ENCODE results near the gene ZNF578. TPM values are rescaled to one million over a fixed set of nuclear protein-coding genes. Genes with fewer than 3 reads are reported as not detected.
A peak's percentile ranks its signal among the peaks of the same experiment; 100 is the strongest.
"Not testable (repeated sequence)": the region's sequence is repeated elsewhere in the genome, so short reads cannot be mapped to it uniquely, and the experiment has no call there.

ZNF578 gene
- total and polyA plus RNA-seq, 5 donors from 2014 or later: 0.27 to 5.9 (median 3.0) TPM

DNA sequence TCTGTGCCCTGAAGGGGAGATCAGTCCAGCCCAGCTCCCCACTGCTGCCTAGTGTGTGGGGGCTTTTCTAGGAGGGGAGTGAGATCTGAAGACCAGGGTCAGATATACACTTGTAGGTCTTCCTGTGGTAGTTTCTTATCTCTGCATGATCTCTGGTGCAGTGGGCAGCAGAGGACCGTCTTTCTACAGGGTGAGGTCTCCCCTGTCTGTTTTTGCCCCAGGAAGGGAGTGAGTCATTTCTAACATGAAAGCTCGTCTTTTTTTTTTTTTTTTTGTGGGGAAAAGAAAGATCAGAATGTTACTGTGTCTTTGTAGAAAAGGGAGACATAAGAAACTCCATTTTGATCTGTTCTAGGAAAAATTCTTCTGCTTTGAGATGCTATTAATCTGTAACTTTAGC, 65.3 kb downstream of the ZNF578 start:
- Histone ChIP-seq H3K36me3 (ENCODE audit: control insufficient read depth, insufficient read depth, low read length) (no peaks in the 10 kb centered on the region), H3K4me1 (ENCODE audit: control insufficient read depth, insufficient read depth, low read length, poor library complexity, severe bottlenecking) (no peaks in the 10 kb centered on the region), H3K9me3 (ENCODE audit: control insufficient read depth in 2 of 2, low read length in 2 of 2) (peaks cover 7 to 34% of the 10 kb centered on the region in 2 experiments), H3K4me3 (ENCODE audit: low read depth, low read length) (no peak overlapping the region), H3K27ac (ENCODE audit: insufficient read depth, low read length, poor library complexity, severe bottlenecking) (no peak overlapping the region), H3K27me3 (ENCODE audit: control insufficient read depth, insufficient read depth, low read length) (no peaks in the 10 kb centered on the region)
- Mint-ChIP-seq H3K4me3 (no peak overlapping the region), H3K36me3 (peaks cover 6% of the 10 kb centered on the region), H3K9me3 (peaks cover 4 to 53% (median 23%) of the 10 kb centered on the region in 7 donors), H3K27ac (no peak overlapping the region), H3K27me3 (no peaks in the 10 kb centered on the region), H3K4me1 (no peaks in the 10 kb centered on the region)
- ATAC-seq (ENCODE audit: low read depth in 2 of 2): no peak
- DNase-seq: no peak

DNA sequence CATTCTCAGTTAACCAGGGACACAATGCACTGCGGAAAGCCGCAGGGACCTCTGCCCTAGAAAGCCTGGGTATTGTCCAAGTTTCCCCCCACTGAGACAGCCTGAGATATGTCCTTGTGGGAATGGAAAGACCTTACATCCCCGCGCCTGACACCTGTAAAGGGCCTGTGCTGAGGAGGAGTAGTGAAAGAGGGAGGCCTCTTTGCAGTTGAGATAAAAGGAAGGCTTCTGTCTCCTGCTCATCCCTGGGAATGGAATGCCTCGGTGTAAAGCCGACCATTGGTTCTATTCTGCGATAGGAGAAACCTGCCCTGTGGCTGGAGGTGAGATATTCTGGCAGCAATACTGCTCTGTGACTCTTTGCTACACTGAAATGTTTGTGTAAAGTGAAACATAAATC, 65.8 kb downstream of the ZNF578 start:
- not testable (repeated sequence) for H3K27ac Mint-ChIP-seq

DNA sequence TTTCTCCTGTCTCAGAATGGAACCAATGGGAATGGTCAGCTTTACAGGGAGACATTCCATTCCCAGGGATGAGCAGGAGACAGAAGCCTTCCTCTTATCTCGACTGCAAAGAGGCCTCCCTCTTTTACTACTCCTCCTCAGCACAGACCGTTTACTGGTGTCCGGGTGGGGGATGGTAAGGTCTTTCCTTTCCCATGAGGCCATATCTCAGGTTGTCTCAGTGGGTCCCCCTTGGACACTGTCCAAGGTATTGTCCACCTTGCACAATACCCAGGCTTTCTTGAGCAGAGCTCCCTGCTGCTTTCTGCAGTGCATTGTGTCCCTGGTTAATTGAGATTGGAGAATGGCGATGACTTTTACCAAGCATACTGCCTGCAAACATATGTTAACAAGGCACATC, 66.7 kb downstream of the ZNF578 start:
- no peak overlapping the region for H3K4me3 Mint-ChIP-seq
- H3K27me3 Mint-ChIP-seq: no peaks in the 10 kb centered on the region
- Histone ChIP-seq H3K4me3 (ENCODE audit: low read depth, low read length) (no peak overlapping the region), H3K27me3 (ENCODE audit: control insufficient read depth, insufficient read depth, low read length) (no peaks in the 10 kb centered on the region), H3K4me1 (ENCODE audit: control insufficient read depth, insufficient read depth, low read length, poor library complexity, severe bottlenecking) (no peaks in the 10 kb centered on the region), H3K36me3 (ENCODE audit: control insufficient read depth, insufficient read depth, low read length) (no peaks in the 10 kb centered on the region), H3K27ac (ENCODE audit: insufficient read depth, low read length, poor library complexity, severe bottlenecking) (no peak overlapping the region), H3K9me3 (ENCODE audit: control insufficient read depth in 2 of 2, low read length in 2 of 2) (peaks cover 4 to 25% of the 10 kb centered on the region in 2 experiments)
- H3K9me3 Mint-ChIP-seq: peaks cover 4 to 45% (median 18%) of the 10 kb centered on the region in 7 donors
- no peak overlapping the region for H3K27ac Mint-ChIP-seq
- DNase-seq (no peak), ATAC-seq (ENCODE audit: low read depth in 2 of 2) (no peak)
- peaks cover 3% of the 10 kb centered on the region for H3K36me3 Mint-ChIP-seq
- H3K4me1 Mint-ChIP-seq: no peaks in the 10 kb centered on the region

More for the DNA sequence above, 65.8 kb downstream of the ZNF578 start:
- DNase-seq; H3K27ac ChIP-seq (ENCODE audit: insufficient read depth, low read length, poor library complexity, severe bottlenecking); H3K4me3 Mint-ChIP-seq; H3K4me3 ChIP-seq (ENCODE audit: low read depth, low read length); H3K4me1 ChIP-seq (ENCODE audit: control insufficient read depth, insufficient read depth, low read length, poor library complexity, severe bottlenecking); ATAC-seq (ENCODE audit: low read depth in 2 of 2); H3K4me1 Mint-ChIP-seq; H3K27me3 Mint-ChIP-seq; H3K27me3 ChIP-seq (ENCODE audit: control insufficient read depth, insufficient read depth, low read length); H3K36me3 Mint-ChIP-seq; H3K36me3 ChIP-seq (ENCODE audit: control insufficient read depth, insufficient read depth, low read length): not testable (repeated sequence)
- peaks cover 4 to 48% (median 18%) of the 10 kb centered on the region in 7 donors for H3K9me3 Mint-ChIP-seq
- H3K9me3 ChIP-seq (ENCODE audit: control insufficient read depth in 2 of 2, low read length in 2 of 2): peaks cover 7 to 32% of the 10 kb centered on the region in 2 experiments

DNA sequence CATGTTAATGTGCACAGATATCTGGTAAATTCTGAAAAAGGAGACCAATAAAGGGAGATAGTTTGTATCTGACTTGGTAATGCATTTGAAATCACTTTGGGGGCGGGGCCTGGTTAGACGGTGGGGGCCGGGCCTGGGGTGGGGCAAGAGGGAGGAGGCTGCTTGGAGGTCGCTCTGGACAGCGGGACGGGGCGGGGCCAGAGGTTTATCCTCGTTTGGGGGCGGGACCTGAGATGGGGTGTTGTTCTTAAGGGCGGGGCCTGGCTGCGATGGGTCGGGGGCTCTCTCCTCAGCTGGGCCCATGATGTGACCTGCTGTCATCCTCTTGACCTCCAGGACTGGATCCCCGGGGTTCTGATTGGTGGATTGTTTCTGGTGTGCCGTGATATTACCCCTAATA, 69.2 kb downstream of the ZNF578 start:
- no peak for DNase-seq
- peaks cover under 1% of the 10 kb centered on the region for H3K4me1 ChIP-seq (ENCODE audit: control insufficient read depth, insufficient read depth, low read length, poor library complexity, severe bottlenecking)
- Mint-ChIP-seq H3K36me3 (no peaks in the 10 kb centered on the region), H3K27me3 (no peaks in the 10 kb centered on the region), H3K9me3 (peaks cover 0 to 29% (median 11%) of the 10 kb centered on the region in 7 donors), H3K27ac (no peak overlapping the region), H3K4me3 (peak overlapping the region in 1 of 4 donors; percentile 32), H3K4me1 (peaks cover 0 to 6% (median under 1%) of the 10 kb centered on the region in 4 donors)
- no peak for ATAC-seq (ENCODE audit: low read depth in 2 of 2)
- no peak overlapping the region for H3K27ac ChIP-seq (ENCODE audit: insufficient read depth, low read length, poor library complexity, severe bottlenecking)
- peaks cover 2 to 9% of the 10 kb centered on the region in 2 experiments for H3K9me3 ChIP-seq (ENCODE audit: control insufficient read depth in 2 of 2, low read length in 2 of 2)
- H3K4me3 ChIP-seq (ENCODE audit: low read depth, low read length): no peak overlapping the region
- no peaks in the 10 kb centered on the region for H3K36me3 ChIP-seq (ENCODE audit: control insufficient read depth, insufficient read depth, low read length)
- no peaks in the 10 kb centered on the region for H3K27me3 ChIP-seq (ENCODE audit: control insufficient read depth, insufficient read depth, low read length)

DNA sequence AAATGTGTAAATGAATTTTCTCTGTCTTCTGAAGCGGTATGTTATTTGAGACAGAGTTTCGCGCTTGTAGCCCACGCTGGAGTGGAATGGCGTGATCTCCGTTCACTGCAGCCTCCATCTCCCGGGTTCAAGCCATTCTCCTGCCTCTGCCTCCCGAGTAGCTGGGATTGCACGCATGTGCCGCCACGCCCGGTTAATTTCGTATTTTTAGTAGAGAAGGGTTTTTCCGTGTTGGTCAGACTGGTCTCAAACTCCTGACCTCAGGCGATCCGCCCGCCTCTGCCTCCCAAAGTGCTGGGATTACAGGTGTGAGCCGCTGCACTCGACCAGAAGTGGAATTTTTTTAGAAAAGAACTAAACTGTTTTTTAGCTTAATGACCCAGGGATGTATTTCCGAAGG, 70.7 kb downstream of the ZNF578 start:
- Histone ChIP-seq H3K27ac (ENCODE audit: insufficient read depth, low read length, poor library complexity, severe bottlenecking) (no peak overlapping the region), H3K4me1 (ENCODE audit: control insufficient read depth, insufficient read depth, low read length, poor library complexity, severe bottlenecking) (peaks cover 15% of the 10 kb centered on the region), H3K9me3 (ENCODE audit: control insufficient read depth in 2 of 2, low read length in 2 of 2) (peaks cover 0 to 9% of the 10 kb centered on the region in 2 experiments), H3K27me3 (ENCODE audit: control insufficient read depth, insufficient read depth, low read length) (no peaks in the 10 kb centered on the region), H3K4me3 (ENCODE audit: low read depth, low read length) (no peak overlapping the region), H3K36me3 (ENCODE audit: control insufficient read depth, insufficient read depth, low read length) (no peaks in the 10 kb centered on the region)
- Mint-ChIP-seq H3K27ac (no peak overlapping the region), H3K4me1 (peaks cover 5 to 20% (median 13%) of the 10 kb centered on the region in 4 donors), H3K4me3 (no peak overlapping the region), H3K9me3 (peaks cover 0 to 29% (median 10%) of the 10 kb centered on the region in 7 donors), H3K27me3 (no peaks in the 10 kb centered on the region), H3K36me3 (no peaks in the 10 kb centered on the region)
- DNase-seq (no peak), ATAC-seq (ENCODE audit: low read depth in 2 of 2) (no peak)

DNA sequence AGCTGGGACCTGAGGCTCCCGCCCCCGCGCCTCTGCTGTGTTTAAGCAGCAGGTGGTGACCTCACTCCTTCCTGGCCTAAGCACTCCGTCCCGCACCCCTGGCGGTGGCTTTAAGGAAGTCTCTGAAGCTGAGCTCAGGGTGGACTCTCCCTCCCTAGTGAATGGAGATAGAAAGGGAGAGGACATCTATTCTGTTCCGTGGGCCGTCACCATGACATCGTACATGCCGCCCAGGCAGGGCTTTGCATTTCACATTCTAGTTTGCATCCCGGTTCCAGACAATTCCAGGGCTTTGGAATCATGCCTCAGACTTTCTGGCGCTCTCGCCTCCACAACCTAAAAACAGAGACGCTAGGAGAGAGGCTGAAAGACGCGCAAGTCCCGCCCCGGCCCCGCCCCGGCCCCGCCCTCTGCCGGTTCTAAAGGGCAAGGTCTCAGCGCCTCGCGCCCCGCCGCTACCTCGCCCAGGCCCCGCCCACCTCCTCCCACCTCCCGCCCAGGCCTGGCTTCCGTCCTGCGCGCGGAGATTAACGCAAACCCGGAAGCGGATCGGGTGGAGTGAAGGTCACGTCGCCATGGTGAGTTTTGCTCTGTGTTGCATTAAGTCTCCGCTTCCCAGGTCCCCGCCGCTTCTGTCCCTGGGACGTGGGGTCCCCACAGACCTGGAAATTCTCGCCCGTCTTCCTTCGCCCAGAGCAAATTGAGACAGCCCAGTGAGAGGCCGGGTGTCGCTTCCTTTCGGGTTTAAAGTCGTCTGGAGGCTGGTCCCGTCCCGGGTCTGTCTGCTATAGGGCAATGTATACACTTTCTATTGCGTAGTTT, 74.0 kb downstream of the ZNF578 start, which contains the start of gene ZNF808:
Gene ZNF808 (plus strand): TSS at position 535 of the 822 bp plus-strand sequence. CDS start 15,617 bp downstream, outside the sequence.
- DNase-seq (peak; percentile 91 to 96 (median 92)), ATAC-seq (ENCODE audit: low read depth in 2 of 2) (peak; percentile 95 to 96)
- Mint-ChIP-seq H3K27me3 (no peaks in the 10 kb centered on the region), H3K4me3 (peak within 1 kb of the TSS; percentile 94 to 99 (median 98)), H3K9me3 (peaks cover 0 to 9% (median 5%) of the 10 kb centered on the region in 7 donors), H3K27ac (peak within 1 kb of the TSS; percentile 68 to 98 (median 98)), H3K4me1 (peaks cover 13 to 35% (median 21%) of the 10 kb centered on the region in 4 donors), H3K36me3 (peaks cover 4% of the 10 kb centered on the region)
- peak within 1 kb of the TSS; percentile 85 for H3K27ac ChIP-seq (ENCODE audit: insufficient read depth, low read length, poor library complexity, severe bottlenecking)
- peaks cover 15% of the 10 kb centered on the region for H3K4me1 ChIP-seq (ENCODE audit: control insufficient read depth, insufficient read depth, low read length, poor library complexity, severe bottlenecking)
- no peaks in the 10 kb centered on the region for H3K27me3 ChIP-seq (ENCODE audit: control insufficient read depth, insufficient read depth, low read length)
- H3K36me3 ChIP-seq (ENCODE audit: control insufficient read depth, insufficient read depth, low read length): no peaks in the 10 kb centered on the region
- H3K4me3 ChIP-seq (ENCODE audit: low read depth, low read length): peak within 1 kb of the TSS; percentile 91
- peaks cover 0 to 5% of the 10 kb centered on the region in 2 experiments for H3K9me3 ChIP-seq (ENCODE audit: control insufficient read depth in 2 of 2, low read length in 2 of 2)

DNA sequence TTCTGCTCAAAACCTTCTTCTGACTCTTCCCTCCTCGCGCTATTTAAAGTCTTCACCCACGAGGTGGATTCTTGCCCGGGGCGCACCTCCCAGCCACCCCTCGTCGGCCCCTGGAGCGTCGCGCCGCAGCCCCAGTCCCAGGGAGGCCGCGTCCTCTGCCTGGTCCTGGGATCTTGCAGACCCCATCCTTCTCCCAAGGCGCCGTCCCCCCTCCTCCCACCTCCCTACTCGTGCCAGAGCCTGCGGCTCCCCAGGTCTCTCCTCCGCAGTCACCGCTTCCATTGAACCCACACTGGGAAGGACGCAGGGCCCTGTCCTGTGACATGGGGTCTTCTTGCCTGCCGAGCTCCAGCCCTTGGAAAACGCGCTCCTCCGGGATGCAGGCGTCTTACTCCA, 74.6 kb downstream of the ZNF578 start:
- no peak for DNase-seq
- H3K27ac Mint-ChIP-seq: peak overlapping the region; percentile 50 to 98 (median 98)
- H3K27me3 Mint-ChIP-seq: no peaks in the 10 kb centered on the region
- H3K9me3 ChIP-seq (ENCODE audit: control insufficient read depth in 2 of 2, low read length in 2 of 2): peaks cover 0 to 4% of the 10 kb centered on the region in 2 experiments
- H3K36me3 Mint-ChIP-seq: peaks cover 8% of the 10 kb centered on the region
- H3K27me3 ChIP-seq (ENCODE audit: control insufficient read depth, insufficient read depth, low read length): no peaks in the 10 kb centered on the region
- peaks cover 0 to 6% (median 3%) of the 10 kb centered on the region in 7 donors for H3K9me3 Mint-ChIP-seq
- H3K4me1 Mint-ChIP-seq: peaks cover 15 to 36% (median 23%) of the 10 kb centered on the region in 4 donors
- peaks cover 15% of the 10 kb centered on the region for H3K4me1 ChIP-seq (ENCODE audit: control insufficient read depth, insufficient read depth, low read length, poor library complexity, severe bottlenecking)
- H3K4me3 Mint-ChIP-seq: peak overlapping the region; percentile 94 to 99 (median 98)
- H3K27ac ChIP-seq (ENCODE audit: insufficient read depth, low read length, poor library complexity, severe bottlenecking): peak overlapping the region; percentile 85
- peak overlapping the region; percentile 91 for H3K4me3 ChIP-seq (ENCODE audit: low read depth, low read length)
- H3K36me3 ChIP-seq (ENCODE audit: control insufficient read depth, insufficient read depth, low read length): peaks cover 3% of the 10 kb centered on the region
- ATAC-seq (ENCODE audit: low read depth in 2 of 2): peak in 1 of 2 donors; percentile 0

All from CD4-positive, CD25-positive, alpha-beta regulatory T cell (primary cell).